MM.1S (cell line): ENCODE measurements around the gene S1PR1.

Source experiments
- EZH2 ChIP-seq: fragments of 300-600 bp; sonication (generic); optimal IDR thresholded peaks from 2 replicates; pipeline ENCODE3; 2017; ENCODE audit warnings: low read depth, mild to moderate bottlenecking, antibody characterized with exemption, low read length, mixed read lengths
- TF ChIP-seq, protein P1 (sequence below): fragments of 300-600 bp; sonication (generic); IDR thresholded peaks from 2 replicates; pipeline ENCODE4 v1.5.1; 2016; ENCODE audit warnings: antibody characterized with exemption, low read length, mixed read lengths

DNA sequence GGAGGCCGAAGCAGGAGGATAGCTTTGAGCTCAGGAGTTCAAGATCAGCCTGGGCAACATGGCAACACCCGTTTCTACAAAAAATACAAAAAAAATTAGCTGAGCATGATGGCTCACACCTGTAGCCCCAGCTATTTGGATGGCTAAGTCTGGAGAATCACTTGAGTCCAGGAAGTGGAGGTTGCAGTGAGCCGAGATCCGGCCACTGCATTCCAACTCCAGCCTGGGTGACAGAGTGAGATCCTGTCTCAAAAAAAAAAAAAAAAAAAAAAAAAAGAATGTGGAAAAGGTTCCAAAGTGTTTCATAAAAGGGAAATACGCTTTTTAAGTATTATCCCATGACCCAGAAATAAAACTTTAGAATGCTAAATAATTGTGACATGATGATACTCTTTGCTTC lies 8.0 kb downstream of the S1PR1 start:
- TF ChIP-seq, protein P1, sequence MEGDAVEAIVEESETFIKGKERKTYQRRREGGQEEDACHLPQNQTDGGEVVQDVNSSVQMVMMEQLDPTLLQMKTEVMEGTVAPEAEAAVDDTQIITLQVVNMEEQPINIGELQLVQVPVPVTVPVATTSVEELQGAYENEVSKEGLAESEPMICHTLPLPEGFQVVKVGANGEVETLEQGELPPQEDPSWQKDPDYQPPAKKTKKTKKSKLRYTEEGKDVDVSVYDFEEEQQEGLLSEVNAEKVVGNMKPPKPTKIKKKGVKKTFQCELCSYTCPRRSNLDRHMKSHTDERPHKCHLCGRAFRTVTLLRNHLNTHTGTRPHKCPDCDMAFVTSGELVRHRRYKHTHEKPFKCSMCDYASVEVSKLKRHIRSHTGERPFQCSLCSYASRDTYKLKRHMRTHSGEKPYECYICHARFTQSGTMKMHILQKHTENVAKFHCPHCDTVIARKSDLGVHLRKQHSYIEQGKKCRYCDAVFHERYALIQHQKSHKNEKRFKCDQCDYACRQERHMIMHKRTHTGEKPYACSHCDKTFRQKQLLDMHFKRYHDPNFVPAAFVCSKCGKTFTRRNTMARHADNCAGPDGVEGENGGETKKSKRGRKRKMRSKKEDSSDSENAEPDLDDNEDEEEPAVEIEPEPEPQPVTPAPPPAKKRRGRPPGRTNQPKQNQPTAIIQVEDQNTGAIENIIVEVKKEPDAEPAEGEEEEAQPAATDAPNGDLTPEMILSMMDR = no peak
- TF ChIP-seq EZH2 = no peak
